ENCODE results near the gene ELOVL4.

ELOVL4 gene

DNA sequence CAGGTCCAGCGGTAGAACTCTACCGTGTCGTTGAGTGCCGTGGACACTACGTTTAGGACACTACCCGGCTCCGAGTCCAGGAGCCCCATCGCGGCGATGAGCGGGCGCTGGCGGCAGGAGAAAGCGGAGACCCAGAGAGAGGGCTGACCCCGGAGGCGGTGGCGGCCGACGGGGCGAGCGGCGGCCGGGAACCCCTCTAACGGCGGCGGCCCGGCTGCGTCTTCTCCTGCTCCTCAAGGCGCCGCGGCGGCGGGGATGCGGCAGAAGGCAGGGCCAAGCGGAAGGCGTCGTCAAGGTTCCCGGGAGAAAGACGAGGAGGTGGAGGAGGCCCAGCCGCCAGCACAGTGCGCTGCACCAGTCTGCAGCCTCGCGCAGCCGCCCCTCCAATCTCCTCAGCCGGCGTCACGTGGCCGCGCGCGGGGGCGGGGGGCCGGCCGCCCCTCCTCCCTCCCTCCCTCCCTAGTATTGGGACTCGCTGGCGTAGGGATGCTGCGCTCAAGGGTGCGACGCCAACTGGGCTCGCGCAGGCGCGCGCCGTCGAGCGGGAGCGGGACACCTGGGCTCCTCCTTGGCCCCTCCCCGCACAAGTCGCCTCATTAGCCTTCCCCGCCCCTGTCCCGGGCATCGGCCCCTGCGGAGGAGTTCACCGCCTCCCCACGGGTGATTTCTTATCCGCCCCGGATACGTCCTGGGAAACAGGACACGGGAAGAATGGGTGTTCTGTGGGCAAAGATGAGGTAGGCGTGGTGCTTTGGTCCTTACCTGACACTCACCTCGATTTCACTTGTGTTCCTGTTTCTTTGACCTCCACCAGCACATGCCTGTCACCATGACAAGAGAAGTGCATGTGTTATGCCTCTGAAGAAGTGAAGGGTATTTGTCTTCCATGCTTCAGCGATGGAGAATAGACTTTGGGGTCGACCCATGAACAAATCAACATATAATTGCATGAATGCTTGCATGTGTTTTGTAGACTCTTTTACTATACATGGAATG, at the start of gene ELOVL4:
Gene ELOVL4, minus strand, starts transcription at position 363 of the 996 bp plus-strand sequence. Its CDS starts 274 bp downstream, at position 89.
- DNase-seq, result peak; percentile 50

- no peak for DNase-seq
Measured at GRCh38 chr6:79993911-79994309, 46.6 kb upstream of the ELOVL4 start.

DNA sequence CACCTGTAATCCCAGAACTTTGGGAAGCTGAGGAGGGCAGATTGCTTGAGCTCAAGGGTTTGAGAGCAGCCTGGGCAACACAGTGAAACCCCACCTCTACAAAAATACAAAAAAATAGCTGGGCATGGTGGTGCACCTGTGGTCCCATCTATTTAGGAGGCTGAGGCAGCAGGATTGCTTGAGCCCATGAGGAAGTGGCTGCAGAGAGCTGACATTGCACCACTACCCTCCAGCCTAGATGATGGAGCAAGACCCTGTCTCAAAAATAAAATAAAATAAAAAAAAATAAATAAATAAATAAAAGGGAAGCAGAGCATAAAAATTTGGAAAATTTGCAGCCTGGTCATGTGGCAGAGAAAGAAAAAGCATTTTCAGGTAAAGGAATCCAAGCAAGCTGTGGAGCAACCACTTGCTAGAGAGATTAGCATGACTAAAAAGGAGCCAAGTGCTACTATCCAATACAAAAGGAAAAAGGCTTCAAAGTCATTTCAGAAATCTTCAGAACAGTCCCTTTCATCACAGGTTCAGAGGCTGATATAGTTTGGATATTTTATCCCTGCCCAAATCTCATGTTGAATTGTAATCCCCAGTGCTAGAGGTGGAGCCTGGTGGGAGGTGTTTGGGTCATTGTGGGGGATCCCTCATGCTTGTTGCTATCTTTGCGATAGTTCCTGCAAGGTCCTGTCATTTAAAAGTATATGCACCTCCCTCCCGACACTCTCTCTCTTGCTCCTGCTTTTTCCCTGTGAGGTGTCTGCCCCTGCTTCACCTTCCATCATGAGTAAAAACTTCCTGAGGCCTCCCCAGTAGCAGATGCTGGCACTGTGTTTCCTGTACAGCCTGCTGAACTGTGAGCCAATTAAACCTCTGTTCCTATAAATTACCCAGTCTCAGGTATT, 45.9 kb upstream of the ELOVL4 start:
- DNase-seq, result no peak

GRCh38 chr6:79989641-79990040, 42.3 kb upstream of the ELOVL4 start:
- DNase-seq, result no peak

- no peak for DNase-seq
Measured at GRCh38 chr6:79985128-79985527, 37.8 kb upstream of the ELOVL4 start.

- no peak for DNase-seq
Measured at GRCh38 chr6:79984261-79984660, 36.9 kb upstream of the ELOVL4 start.

- no peak for DNase-seq
Measured at GRCh38 chr6:79981652-79982051, 34.3 kb upstream of the ELOVL4 start.

GRCh38 chr6:79971193-79971592, 23.8 kb upstream of the ELOVL4 start:
- no peak for DNase-seq

GRCh38 chr6:79969784-79970183, 22.4 kb upstream of the ELOVL4 start:
- no peak for DNase-seq

DNA sequence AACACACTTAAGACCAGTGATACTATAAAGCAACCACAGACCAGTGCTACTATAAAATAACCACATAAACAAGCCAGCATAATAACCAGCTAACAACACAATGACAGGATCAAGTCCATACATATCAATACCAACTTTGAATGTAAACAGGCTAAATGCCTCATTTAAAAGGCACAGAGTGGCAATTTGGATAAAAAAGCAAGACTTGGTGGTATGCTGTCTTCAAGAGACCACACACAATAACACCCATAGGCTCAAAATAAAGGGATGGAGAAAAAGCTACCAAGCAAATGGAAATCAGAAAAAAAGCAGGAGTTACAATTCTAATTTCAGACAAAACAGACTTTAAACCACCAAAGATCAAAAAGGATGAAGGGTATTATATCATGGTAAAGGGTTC, 19.8 kb upstream of the ELOVL4 start:
- DNase-seq, result no peak

GRCh38 chr6:79964607-79965081, 17.3 kb upstream of the ELOVL4 start:
- no peak for DNase-seq

- no peak for DNase-seq
Measured at GRCh38 chr6:79954849-79955248, 7.5 kb upstream of the ELOVL4 start.

GRCh38 chr6:79949233-79949632, 1.9 kb upstream of the ELOVL4 start:
- no peak for DNase-seq

GRCh38 chr6:79946272-79947190, 822 bp downstream of the ELOVL4 start:
- peak; percentile 22 for DNase-seq

DNA sequence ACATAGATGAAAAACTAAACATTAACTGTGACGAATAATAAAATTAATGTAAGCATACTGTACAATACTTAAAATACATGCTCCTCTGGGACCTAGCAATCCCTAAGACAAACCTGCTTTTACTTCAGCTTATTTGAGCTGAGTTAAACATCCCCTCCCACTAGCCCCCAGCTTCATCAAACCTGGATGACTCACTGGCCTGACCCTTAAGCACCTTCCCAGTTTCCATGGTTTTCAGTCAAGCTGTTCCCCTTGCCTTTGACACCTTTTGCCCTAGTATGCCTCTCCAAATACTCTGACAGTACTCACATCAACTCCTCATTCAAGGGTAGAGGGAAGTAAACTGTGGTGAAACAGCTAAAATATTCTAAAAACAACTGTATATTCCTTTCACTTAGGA, 4.2 kb downstream of the ELOVL4 start:
- no peak for DNase-seq

DNA sequence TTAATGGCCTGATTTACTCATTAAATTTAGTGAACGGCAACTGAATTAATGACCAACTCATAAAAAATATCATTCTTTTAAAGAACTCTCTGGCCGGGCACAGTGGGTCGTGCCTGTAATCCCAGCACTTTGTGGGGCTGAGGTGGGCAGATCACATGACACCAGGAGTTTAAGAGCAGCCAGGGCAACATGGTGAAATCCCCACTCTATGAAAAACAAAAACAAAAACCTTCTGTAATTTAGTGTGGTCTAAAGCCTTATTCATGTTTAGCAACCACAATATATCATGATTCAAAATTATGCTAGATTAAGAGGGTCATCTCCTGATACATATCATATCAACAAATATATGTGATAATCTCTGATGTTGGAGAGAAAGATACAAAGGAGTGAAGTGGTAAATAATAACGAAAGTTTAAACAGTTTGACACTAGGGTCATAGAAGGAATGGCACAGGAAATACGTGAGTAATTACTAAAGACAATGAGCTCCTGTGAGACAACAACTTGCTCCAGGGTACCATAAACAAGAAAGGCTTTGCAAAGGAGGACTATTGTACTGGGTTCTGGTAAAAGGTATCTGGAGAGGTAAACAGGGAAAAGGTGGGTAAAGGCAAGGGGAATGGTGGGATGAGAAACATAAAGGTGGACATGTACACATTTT, 5.7 kb downstream of the ELOVL4 start:
- DNase-seq, result no peak

- no peak for DNase-seq
Measured at GRCh38 chr6:79928478-79928998, 18.8 kb downstream of the ELOVL4 start.

DNA sequence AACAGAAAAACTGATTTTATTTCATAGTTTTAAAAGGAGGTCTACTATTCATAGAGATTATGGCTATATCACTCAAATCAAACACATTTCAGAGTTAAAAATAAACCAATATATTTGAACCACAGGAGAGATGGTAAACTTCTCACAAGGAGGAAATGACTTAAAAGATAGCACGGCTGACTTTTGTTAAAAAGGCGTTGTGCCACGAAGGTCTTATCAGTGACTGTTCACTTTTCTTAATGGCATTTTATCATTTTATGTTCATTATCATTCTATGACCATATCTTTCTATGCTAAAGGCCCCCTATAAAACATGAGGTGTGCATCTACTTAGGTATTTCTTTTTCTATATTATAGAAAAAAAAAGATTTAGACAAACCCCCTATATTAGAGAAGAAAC, 19.6 kb downstream of the ELOVL4 start:
- DNase-seq, result no peak

DNA sequence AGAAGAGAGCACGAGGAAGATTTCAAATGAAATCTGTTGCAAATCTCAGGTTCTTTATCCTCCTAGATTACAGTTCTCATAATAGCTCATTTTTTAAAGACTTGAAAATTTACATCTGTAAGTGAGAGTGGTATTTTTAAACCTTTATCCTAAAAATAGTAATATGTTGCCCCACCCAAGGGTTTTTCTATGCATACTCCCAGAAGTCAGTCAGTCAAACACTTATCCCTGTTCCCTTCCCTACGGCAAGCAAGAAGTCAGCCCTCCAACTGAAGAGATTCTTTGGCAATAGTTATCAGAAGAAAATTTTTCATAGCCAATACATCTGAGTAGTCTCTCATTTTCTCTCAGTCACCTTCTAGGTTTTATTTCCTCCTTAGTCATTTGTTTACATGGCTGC, 24.1 kb downstream of the ELOVL4 start:
- DNase-seq, result no peak

- DNase-seq, result no peak
Measured at GRCh38 chr6:79922018-79922417, 25.3 kb downstream of the ELOVL4 start.

GRCh38 chr6:79913369-79913768, 34.0 kb downstream of the ELOVL4 start:
- DNase-seq, result peak; percentile 51

All from NCI-H1694 (cell line).